ENCODE measurements around the gene LGALS1. TPM values are rescaled to one million over a fixed set of nuclear protein-coding genes. Genes with fewer than 3 reads are reported as not detected.
"Not testable (repeated sequence)": the region's sequence is repeated elsewhere in the genome, so short reads cannot be mapped to it uniquely, and the experiment has no call there.

The LGALS1 gene
- total RNA-seq, 6 experiments from 2014 or later, result 34.7 to 267 (median 141) TPM

DNA sequence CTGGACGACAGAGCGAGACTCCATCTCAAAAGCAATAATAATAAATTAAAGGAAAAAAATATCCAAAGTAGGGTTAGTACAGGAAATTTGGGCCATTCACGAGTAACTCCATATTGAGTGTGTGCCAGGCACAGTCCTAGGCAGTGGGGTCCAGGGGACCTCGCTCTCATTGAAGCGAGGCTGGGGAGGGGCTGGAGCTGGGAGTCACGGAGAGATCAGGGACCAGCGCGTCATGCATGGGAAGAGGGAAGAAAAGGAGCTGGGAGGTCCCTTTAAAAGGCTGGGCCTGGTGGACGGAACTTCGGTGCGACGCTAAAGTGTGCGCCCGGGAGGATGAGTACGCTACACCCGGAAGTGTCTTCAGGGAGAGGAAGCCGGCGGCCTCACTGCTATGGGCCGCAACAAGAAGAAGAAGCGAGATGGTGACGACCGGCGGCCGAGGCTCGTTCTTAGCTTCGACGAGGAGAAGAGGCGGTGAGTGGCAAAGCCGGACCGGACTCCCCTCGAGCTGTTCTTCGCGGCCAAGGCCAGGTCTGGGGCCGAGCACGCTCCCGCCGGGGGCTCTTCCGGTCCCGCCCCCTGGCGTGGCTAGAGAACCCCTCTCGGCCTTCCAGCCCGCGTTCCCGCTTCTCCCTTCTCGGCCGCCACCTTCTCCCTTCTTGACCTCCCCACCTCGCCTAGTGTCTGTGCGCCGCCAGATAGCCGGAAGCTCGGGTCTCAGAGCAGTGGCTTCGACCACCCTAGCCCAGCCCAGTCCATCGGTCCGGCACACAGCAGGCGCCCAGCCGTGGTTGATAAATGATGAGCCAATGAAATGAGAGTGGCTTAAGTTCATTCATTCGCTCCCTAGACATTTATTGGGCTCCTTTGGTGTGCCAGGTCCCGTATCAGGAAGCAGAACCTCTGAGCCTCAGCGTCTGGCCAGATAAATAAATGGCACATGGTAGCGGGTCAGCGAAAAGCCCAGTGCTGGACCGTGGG, 10.9 kb downstream of the LGALS1 start, which contains the start of gene NOL12:
NOL12 (plus strand) TSS at position 342 of the 981 bp plus-strand sequence; CDS start at position 392, 50 bp downstream.
- H3K36me3 ChIP-seq, result peaks cover 0 to 27% (median 2%) of the 10 kb centered on the region in 4 donors
- H3K9me3 ChIP-seq, result no peaks in the 10 kb centered on the region
- peaks cover 0 to 29% (median 13%) of the 10 kb centered on the region in 4 donors for H3K4me1 ChIP-seq
- peak within 1 kb of the TSS; percentile 78 to 99 (median 88) for H3K4me3 ChIP-seq
- peak within 1 kb of the TSS; percentile 75 to 85 (median 82) for H3K27ac ChIP-seq
- no peaks in the 10 kb centered on the region for H3K27me3 ChIP-seq
- intact Hi-C loops (cut with DNase I), result loop anchor here in 1 of 2 donors (10.0 kb wide), 1 partner anchor 49 kb away; no protein-coding TSS in a partner anchor
- ATAC-seq (peak; percentile 86 to 91 (median 88)), DNase-seq (peak; percentile 78 to 87 (median 84))
- WGBS (ENCODE audit: insufficient coverage, low coverage, low lambda C conversion rate, missing lambda C conversion rate), result 3% methylated on average over 30 of the region's 62 CpGs
- TF ChIP-seq, protein P1, sequence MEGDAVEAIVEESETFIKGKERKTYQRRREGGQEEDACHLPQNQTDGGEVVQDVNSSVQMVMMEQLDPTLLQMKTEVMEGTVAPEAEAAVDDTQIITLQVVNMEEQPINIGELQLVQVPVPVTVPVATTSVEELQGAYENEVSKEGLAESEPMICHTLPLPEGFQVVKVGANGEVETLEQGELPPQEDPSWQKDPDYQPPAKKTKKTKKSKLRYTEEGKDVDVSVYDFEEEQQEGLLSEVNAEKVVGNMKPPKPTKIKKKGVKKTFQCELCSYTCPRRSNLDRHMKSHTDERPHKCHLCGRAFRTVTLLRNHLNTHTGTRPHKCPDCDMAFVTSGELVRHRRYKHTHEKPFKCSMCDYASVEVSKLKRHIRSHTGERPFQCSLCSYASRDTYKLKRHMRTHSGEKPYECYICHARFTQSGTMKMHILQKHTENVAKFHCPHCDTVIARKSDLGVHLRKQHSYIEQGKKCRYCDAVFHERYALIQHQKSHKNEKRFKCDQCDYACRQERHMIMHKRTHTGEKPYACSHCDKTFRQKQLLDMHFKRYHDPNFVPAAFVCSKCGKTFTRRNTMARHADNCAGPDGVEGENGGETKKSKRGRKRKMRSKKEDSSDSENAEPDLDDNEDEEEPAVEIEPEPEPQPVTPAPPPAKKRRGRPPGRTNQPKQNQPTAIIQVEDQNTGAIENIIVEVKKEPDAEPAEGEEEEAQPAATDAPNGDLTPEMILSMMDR (IDR thresholded peaks at IDR 0.05), result peak in 1 of 4 donors; percentile 5
- TF ChIP-seq POLR2A (IDR thresholded peaks at IDR 0.05), result peak; percentile 32

DNA sequence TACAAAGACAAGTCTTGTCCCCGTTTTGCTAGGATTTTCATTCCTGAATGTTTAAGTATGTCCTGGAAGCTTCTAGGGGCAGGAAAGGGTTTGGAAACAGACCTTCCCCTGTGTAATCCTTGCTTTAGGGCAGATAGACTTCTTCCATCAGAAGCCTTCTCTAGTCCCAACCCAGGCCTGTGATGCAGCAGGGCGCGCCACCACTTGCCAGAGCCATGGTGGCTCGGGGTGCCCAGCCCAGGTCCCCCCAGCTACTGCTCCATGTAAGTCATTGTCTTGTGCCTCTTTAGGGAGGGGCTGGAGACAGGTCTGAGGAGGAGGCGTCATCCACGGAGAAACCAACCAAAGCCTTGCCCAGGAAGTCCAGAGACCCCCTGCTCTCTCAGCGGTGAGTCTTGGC, 15.0 kb downstream of the LGALS1 start:
- ATAC-seq (no peak), DNase-seq (no peak)
- H3K36me3 ChIP-seq, result peaks cover 0 to 43% (median 12%) of the 10 kb centered on the region in 4 donors
- TF ChIP-seq, protein P1 (IDR thresholded peaks at IDR 0.05), result no peak
- no peak for TF ChIP-seq POLR2A (IDR thresholded peaks at IDR 0.05)
- H3K4me3 ChIP-seq, result no peak overlapping the region
- H3K27me3 ChIP-seq, result no peaks in the 10 kb centered on the region
- no peaks in the 10 kb centered on the region for H3K9me3 ChIP-seq
- WGBS (ENCODE audit: insufficient coverage, low coverage, low lambda C conversion rate, missing lambda C conversion rate), result 90% methylated on average over 1 of the region's 7 CpGs
- intact Hi-C loops (cut with DNase I), result no loop called here
- peaks cover 0 to 17% (median 8%) of the 10 kb centered on the region in 4 donors for H3K4me1 ChIP-seq
- H3K27ac ChIP-seq, result no peak overlapping the region

DNA sequence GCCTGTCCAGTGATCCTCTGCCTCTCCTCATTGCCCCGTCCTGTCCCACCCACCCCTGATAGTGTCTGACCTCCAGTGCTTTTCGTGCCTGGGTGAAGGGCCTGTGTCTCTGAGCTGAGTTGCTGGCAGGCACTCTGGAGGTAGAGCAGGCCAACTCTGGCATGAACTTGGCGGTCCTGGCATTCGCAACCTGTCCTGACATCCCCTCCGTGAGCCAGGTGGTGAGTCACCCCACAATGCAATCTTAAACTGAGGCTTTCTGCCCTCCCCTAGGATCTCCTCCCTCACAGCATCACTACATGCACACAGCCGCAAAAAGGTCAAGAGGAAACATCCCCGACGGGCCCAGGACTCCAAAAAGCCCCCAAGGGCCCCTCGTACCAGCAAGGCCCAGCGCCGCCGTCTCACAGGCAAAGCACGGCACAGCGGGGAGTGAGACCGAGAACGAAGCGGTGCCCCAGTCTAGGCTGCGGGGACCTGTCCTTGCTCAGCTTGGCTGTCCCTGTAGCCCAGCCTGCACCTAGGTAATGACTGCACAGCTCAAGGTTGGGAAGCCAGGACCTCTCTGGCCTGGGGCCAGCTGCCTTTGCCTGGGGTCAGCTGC, 15.6 kb downstream of the LGALS1 start:
- Histone ChIP-seq H3K36me3 (peaks cover 0 to 43% (median 12%) of the 10 kb centered on the region in 4 donors), H3K27ac (no peak overlapping the region), H3K9me3 (no peaks in the 10 kb centered on the region), H3K4me3 (no peak overlapping the region), H3K4me1 (peaks cover 0 to 11% (median 5%) of the 10 kb centered on the region in 4 donors), H3K27me3 (no peaks in the 10 kb centered on the region)
- 96% methylated on average over 9 of the region's 18 CpGs for WGBS (ENCODE audit: insufficient coverage, low coverage, low lambda C conversion rate, missing lambda C conversion rate)
- TF ChIP-seq POLR2A (IDR thresholded peaks at IDR 0.05), result no peak
- TF ChIP-seq, protein P1 (IDR thresholded peaks at IDR 0.05), result no peak
- intact Hi-C loops (cut with DNase I), result no loop called here
- no peak for DNase-seq
- ATAC-seq, result no peak

DNA sequence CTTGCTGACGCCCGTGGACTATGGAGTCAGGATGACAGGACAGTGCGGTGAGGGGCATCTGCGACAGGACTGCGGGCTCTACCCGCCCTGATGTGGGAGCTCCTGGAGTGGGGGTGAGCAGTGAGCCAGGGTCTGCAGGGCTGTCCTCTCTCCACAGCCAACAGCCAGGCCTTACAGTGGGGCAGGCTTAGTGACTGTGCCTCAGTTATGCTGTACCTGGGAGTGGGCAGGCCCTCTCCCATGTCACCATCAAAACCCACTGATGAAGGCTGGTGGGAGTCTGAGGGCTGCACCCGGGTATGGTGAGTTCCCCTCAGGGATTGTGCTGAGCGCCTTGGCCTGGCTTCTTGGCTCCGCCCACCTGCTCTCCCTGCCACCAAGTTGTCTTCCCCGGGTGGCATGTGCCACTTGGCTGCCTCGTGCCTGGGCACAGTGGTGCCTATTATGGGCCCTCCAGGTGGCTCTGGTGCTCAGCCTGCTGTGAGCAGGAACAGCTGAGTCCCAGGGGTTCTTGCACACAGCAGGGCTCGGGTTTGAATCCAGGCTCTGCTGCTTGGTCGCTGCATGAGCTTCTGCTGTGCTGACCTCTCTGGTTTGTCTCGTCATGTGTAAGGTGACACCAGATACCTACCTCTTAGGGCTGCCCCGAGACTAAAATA, 17.3 kb downstream of the LGALS1 start:
- no peak overlapping the region for H3K27ac ChIP-seq
- H3K36me3 ChIP-seq, result peaks cover 0 to 43% (median 12%) of the 10 kb centered on the region in 4 donors
- ATAC-seq (no peak), DNase-seq (no peak)
- intact Hi-C loops (cut with DNase I), result no loop called here
- H3K4me1 ChIP-seq, result no peaks in the 10 kb centered on the region
- no peaks in the 10 kb centered on the region for H3K9me3 ChIP-seq
- no peak for TF ChIP-seq POLR2A (IDR thresholded peaks at IDR 0.05)
- TF ChIP-seq, protein P1 (IDR thresholded peaks at IDR 0.05), result no peak
- 86% methylated on average over 4 of the region's 15 CpGs for WGBS (ENCODE audit: insufficient coverage, low coverage, low lambda C conversion rate, missing lambda C conversion rate)
- no peak overlapping the region for H3K4me3 ChIP-seq
- no peaks in the 10 kb centered on the region for H3K27me3 ChIP-seq

DNA sequence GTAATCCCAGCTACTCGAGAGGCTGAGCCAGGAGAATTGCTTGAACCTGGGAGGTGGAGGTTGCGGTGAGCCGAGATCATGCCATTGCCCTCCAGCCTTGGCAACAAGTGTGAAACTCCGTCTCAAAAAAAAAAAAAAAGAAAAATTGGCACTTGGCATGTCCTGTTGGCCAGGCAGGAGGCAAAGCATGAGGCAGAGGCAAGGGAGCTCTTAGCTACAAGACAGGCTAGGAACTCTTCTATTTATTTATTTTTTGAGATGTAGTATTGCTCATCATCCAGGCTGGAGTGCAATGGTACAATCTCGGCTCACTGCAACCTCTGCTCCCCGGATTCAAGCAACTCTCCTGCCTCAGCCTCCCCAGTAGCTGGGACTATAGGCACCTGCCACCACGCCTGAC, 18.7 kb downstream of the LGALS1 start:
- H3K4me1 ChIP-seq; ATAC-seq; H3K9me3 ChIP-seq; intact Hi-C loops (cut with DNase I); H3K27ac ChIP-seq; H3K27me3 ChIP-seq; H3K4me3 ChIP-seq; DNase-seq: not testable (repeated sequence)
- peaks cover 0 to 33% (median 10%) of the 10 kb centered on the region in 4 donors for H3K36me3 ChIP-seq
- 81% methylated on average over 3 of the region's 7 CpGs for WGBS (ENCODE audit: insufficient coverage, low coverage, low lambda C conversion rate, missing lambda C conversion rate)

DNA sequence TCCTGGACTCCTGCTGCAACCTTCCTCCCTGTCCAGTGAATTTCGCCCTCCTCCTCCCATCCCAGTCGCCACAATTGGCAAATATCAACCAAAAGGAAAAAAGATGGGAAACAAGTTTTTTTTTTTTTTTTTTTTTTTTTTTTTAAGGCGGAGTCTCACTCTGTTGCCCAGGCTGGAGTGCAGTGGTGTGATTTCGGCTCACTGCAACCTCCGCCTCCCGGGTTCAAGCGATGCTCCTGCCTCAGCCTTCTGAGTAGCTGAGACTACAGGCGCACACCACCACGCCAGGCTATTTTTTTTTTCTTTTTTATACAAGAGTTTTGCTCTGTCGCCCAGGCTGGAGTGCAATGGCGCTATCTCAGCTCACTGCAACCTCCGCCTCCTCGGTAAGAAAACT, 20.8 kb downstream of the LGALS1 start:
- H3K9me3 ChIP-seq; H3K4me1 ChIP-seq; H3K27me3 ChIP-seq; H3K27ac ChIP-seq; H3K4me3 ChIP-seq; ATAC-seq; intact Hi-C loops (cut with DNase I); DNase-seq: not testable (repeated sequence)
- WGBS (ENCODE audit: insufficient coverage, low coverage, low lambda C conversion rate, missing lambda C conversion rate), result 63% methylated on average over 12 of the region's 13 CpGs
- H3K36me3 ChIP-seq, result peaks cover 0 to 17% (median 10%) of the 10 kb centered on the region in 4 donors

Data from right lobe of liver (tissue), 6 donors.